ENCODE results near the gene EMX1.
A peak's percentile ranks its signal among the peaks of the same experiment; 100 is the strongest.

Gene EMX1

GRCh38 chr2:72933646-72934151 lies 16.4 kb downstream of the EMX1 start:
- DNase-seq, result no peak
- no CpG with 5 or more reads among the region's 12 CpGs for WGBS (ENCODE audit: extremely low coverage, insufficient coverage, low lambda C conversion rate)

DNA sequence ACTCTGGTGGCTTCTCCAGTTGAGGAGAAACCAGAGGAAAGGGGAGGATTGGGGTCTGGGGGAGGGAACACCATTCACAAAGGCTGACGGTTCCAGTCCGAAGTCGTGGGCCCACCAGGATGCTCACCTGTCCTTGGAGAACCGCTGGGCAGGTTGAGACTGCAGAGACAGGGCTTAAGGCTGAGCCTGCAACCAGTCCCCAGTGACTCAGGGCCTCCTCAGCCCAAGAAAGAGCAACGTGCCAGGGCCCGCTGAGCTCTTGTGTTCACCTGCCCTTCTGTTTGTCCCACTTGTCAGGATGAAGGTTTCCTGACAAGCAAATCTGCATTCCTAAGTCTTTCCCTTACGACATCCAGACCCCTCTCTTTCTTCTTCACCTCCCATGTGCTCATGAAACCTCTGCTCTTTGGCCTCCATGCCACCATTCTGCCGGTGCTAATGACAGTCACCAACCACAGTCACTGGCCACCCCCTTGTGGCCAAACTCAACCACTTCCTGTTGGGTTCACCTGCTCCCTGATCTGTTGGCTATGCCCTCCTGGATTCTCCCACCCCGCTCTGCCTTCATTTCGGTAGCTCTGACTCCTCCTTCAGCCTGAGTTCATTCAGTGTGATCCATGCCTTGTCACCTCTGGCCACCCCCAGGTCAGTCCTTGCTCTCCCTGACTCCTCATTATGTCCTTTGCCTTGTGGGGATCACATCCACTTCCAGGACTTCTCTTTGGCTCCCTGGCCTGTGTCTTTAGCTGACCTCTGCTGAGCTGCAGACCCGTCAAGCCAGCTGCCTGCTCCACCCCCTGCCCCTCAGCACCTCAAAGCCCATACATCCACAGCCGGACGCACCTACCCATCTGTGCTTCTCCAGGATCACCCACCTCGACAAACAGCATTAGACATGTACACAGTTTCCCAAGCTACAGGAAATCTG lies 17.6 kb downstream of the EMX1 start:
- no peak overlapping the region for H2BK120ac ChIP-seq (ENCODE audit: low read depth, low read length)
- no peak overlapping the region for H3K4ac ChIP-seq (ENCODE audit: low read depth, low read length)
- no peaks in the 10 kb centered on the region for H3K79me1 ChIP-seq (ENCODE audit: low read length)
- H3K56ac ChIP-seq (ENCODE audit: low read length), result peak overlapping the region; percentile 7
- H3K18ac ChIP-seq (ENCODE audit: low read length), result no peak overlapping the region
- no peaks in the 10 kb centered on the region for H3K27me3 ChIP-seq (ENCODE audit: insufficient read depth, low read length, poor library complexity)
- no peak overlapping the region for H2BK5ac ChIP-seq (ENCODE audit: low read length)
- H3K36me3 ChIP-seq (ENCODE audit: control insufficient read depth, insufficient read depth, low read length), result no peaks in the 10 kb centered on the region
- H4K5ac ChIP-seq (ENCODE audit: low read length), result no peak overlapping the region
- no peak overlapping the region for H3K9ac ChIP-seq (ENCODE audit: low read length)
- H2BK15ac ChIP-seq (replicated peaks; ENCODE audit: low read depth), result no peak overlapping the region
- H3K23ac ChIP-seq (ENCODE audit: low read length), result no peak overlapping the region
- H4K8ac ChIP-seq (ENCODE audit: low read depth, low read length), result no peak overlapping the region
- no peak overlapping the region for H3K4me2 ChIP-seq (ENCODE audit: low read length)
- peak; percentile 81 for DNase-seq
- H2AK5ac ChIP-seq (ENCODE audit: low read length), result no peak overlapping the region
- no CpG with 5 or more reads among the region's 14 CpGs for WGBS (ENCODE audit: extremely low coverage, insufficient coverage, low lambda C conversion rate)
- no peak overlapping the region for H3K4me3 ChIP-seq (ENCODE audit: low read length)
- H3K4me1 ChIP-seq (ENCODE audit: control insufficient read depth, low read depth, low read length), result no peaks in the 10 kb centered on the region
- no peak overlapping the region for H3K27ac ChIP-seq (ENCODE audit: low read depth, low read length)
- H3K79me2 ChIP-seq (ENCODE audit: control insufficient read depth, insufficient read depth, low read length), result no peaks in the 10 kb centered on the region

More at GRCh38 chr2:72933646-72934151, 16.4 kb downstream of the EMX1 start:
- H3K4me1 ChIP-seq (ENCODE audit: control insufficient read depth, low read depth, low read length), result no peaks in the 10 kb centered on the region
- no peak overlapping the region for H3K4me3 ChIP-seq (ENCODE audit: low read length)
- H2BK5ac ChIP-seq (ENCODE audit: low read length), result no peak overlapping the region
- H3K4me2 ChIP-seq (ENCODE audit: low read length), result no peak overlapping the region
- no peak overlapping the region for H3K4ac ChIP-seq (ENCODE audit: low read depth, low read length)
- H3K18ac ChIP-seq (ENCODE audit: low read length), result no peak overlapping the region
- no peak overlapping the region for H3K27ac ChIP-seq (ENCODE audit: low read depth, low read length)
- no peak overlapping the region for H2BK15ac ChIP-seq (replicated peaks; ENCODE audit: low read depth)
- H3K27me3 ChIP-seq (ENCODE audit: insufficient read depth, low read length, poor library complexity), result peaks cover 7% of the 10 kb centered on the region
- H4K5ac ChIP-seq (ENCODE audit: low read length), result no peak overlapping the region
- H3K9ac ChIP-seq (ENCODE audit: low read length), result no peak overlapping the region
- H2BK120ac ChIP-seq (ENCODE audit: low read depth, low read length), result no peak overlapping the region
- H3K23ac ChIP-seq (ENCODE audit: low read length), result no peak overlapping the region
- H4K8ac ChIP-seq (ENCODE audit: low read depth, low read length), result no peak overlapping the region
- no peaks in the 10 kb centered on the region for H3K36me3 ChIP-seq (ENCODE audit: control insufficient read depth, insufficient read depth, low read length)
- no peak overlapping the region for H2AK5ac ChIP-seq (ENCODE audit: low read length)
- no peak overlapping the region for H3K56ac ChIP-seq (ENCODE audit: low read length)
- no peaks in the 10 kb centered on the region for H3K79me2 ChIP-seq (ENCODE audit: control insufficient read depth, insufficient read depth, low read length)
- H3K79me1 ChIP-seq (ENCODE audit: low read length), result no peaks in the 10 kb centered on the region

DNA sequence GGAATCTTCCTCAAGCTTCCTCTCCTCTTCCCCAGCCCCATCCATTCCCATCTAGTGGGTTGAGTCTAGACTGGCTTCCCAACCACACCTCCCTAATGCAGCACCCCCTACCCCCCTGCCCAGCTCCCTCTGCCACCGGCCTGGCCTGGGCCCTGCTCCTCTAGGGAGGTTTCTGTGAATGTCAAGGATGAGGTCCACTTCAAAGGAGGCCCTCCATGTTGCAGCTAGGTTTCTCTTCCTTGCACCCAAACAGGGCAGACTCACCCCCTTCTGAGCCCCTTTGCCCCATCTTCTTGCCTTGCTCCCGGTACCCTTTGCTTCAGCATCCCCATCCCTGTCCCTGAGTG lies 18.3 kb downstream of the EMX1 start:
- Histone ChIP-seq H3K4me2 (ENCODE audit: low read length) (no peak overlapping the region), H3K27me3 (ENCODE audit: insufficient read depth, low read length, poor library complexity) (no peaks in the 10 kb centered on the region), H4K5ac (ENCODE audit: low read length) (no peak overlapping the region), H3K4me3 (ENCODE audit: low read length) (no peak overlapping the region), H3K18ac (ENCODE audit: low read length) (no peak overlapping the region), H3K9ac (ENCODE audit: low read length) (no peak overlapping the region), H3K36me3 (ENCODE audit: control insufficient read depth, insufficient read depth, low read length) (no peaks in the 10 kb centered on the region), H2AK5ac (ENCODE audit: low read length) (no peak overlapping the region), H3K79me1 (ENCODE audit: low read length) (no peaks in the 10 kb centered on the region), H4K8ac (ENCODE audit: low read depth, low read length) (no peak overlapping the region), H3K4me1 (ENCODE audit: control insufficient read depth, low read depth, low read length) (no peaks in the 10 kb centered on the region), H3K56ac (ENCODE audit: low read length) (no peak overlapping the region), H3K23ac (ENCODE audit: low read length) (no peak overlapping the region), H2BK5ac (ENCODE audit: low read length) (no peak overlapping the region), H3K27ac (ENCODE audit: low read depth, low read length) (no peak overlapping the region), H3K4ac (ENCODE audit: low read depth, low read length) (no peak overlapping the region), H2BK120ac (ENCODE audit: low read depth, low read length) (no peak overlapping the region), H2BK15ac (replicated peaks; ENCODE audit: low read depth) (no peak overlapping the region), H3K79me2 (ENCODE audit: control insufficient read depth, insufficient read depth, low read length) (no peaks in the 10 kb centered on the region)
- no CpG with 5 or more reads among the region's 2 CpGs for WGBS (ENCODE audit: extremely low coverage, insufficient coverage, low lambda C conversion rate)
- no peak for DNase-seq

- H2BK120ac ChIP-seq (ENCODE audit: low read depth, low read length), result no peak overlapping the region
- H4K8ac ChIP-seq (ENCODE audit: low read depth, low read length), result no peak overlapping the region
- H3K36me3 ChIP-seq (ENCODE audit: control insufficient read depth, insufficient read depth, low read length), result no peaks in the 10 kb centered on the region
- no peak overlapping the region for H2BK5ac ChIP-seq (ENCODE audit: low read length)
- H3K56ac ChIP-seq (ENCODE audit: low read length), result no peak overlapping the region
- H3K9ac ChIP-seq (ENCODE audit: low read length), result no peak overlapping the region
- no peaks in the 10 kb centered on the region for H3K27me3 ChIP-seq (ENCODE audit: insufficient read depth, low read length, poor library complexity)
- H3K23ac ChIP-seq (ENCODE audit: low read length), result no peak overlapping the region
- H2AK5ac ChIP-seq (ENCODE audit: low read length), result no peak overlapping the region
- DNase-seq, result no peak
- H3K79me2 ChIP-seq (ENCODE audit: control insufficient read depth, insufficient read depth, low read length), result no peaks in the 10 kb centered on the region
- no peak overlapping the region for H3K4me2 ChIP-seq (ENCODE audit: low read length)
- no peak overlapping the region for H2BK15ac ChIP-seq (replicated peaks; ENCODE audit: low read depth)
- no peak overlapping the region for H4K5ac ChIP-seq (ENCODE audit: low read length)
- H3K79me1 ChIP-seq (ENCODE audit: low read length), result no peaks in the 10 kb centered on the region
- H3K4ac ChIP-seq (ENCODE audit: low read depth, low read length), result no peak overlapping the region
- no peak overlapping the region for H3K27ac ChIP-seq (ENCODE audit: low read depth, low read length)
- no peaks in the 10 kb centered on the region for H3K4me1 ChIP-seq (ENCODE audit: control insufficient read depth, low read depth, low read length)
- no peak overlapping the region for H3K18ac ChIP-seq (ENCODE audit: low read length)
- H3K4me3 ChIP-seq (ENCODE audit: low read length), result no peak overlapping the region
- no CpG with 5 or more reads among the region's 19 CpGs for WGBS (ENCODE audit: extremely low coverage, insufficient coverage, low lambda C conversion rate)
Observed at GRCh38 chr2:72936660-72937355, 19.5 kb downstream of the EMX1 start.

DNA sequence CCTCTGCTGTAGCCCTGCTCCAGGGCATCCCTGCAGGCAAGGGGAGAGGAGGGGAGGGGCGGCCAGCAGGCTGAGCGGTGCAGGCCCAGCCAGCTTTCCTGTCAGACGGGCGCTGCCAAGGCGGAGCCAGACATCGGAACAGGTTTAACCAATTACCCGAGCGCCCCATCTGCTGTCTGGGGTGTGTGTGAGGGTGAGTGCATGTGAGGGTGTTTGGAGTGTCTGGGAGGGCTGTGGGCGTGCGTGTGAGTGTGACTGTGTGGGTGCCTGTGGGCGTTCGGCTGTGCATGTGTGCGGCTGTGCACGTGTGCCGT lies 20.0 kb downstream of the EMX1 start:
- Histone ChIP-seq H3K4ac (ENCODE audit: low read depth, low read length) (no peak overlapping the region), H4K5ac (ENCODE audit: low read length) (no peak overlapping the region), H2BK120ac (ENCODE audit: low read depth, low read length) (no peak overlapping the region), H3K23ac (ENCODE audit: low read length) (no peak overlapping the region), H3K4me1 (ENCODE audit: control insufficient read depth, low read depth, low read length) (no peaks in the 10 kb centered on the region), H2AK5ac (ENCODE audit: low read length) (no peak overlapping the region), H3K18ac (ENCODE audit: low read length) (no peak overlapping the region), H3K79me2 (ENCODE audit: control insufficient read depth, insufficient read depth, low read length) (no peaks in the 10 kb centered on the region), H3K36me3 (ENCODE audit: control insufficient read depth, insufficient read depth, low read length) (no peaks in the 10 kb centered on the region), H3K27ac (ENCODE audit: low read depth, low read length) (no peak overlapping the region), H2BK5ac (ENCODE audit: low read length) (no peak overlapping the region), H4K8ac (ENCODE audit: low read depth, low read length) (no peak overlapping the region), H3K79me1 (ENCODE audit: low read length) (no peaks in the 10 kb centered on the region), H3K9ac (ENCODE audit: low read length) (no peak overlapping the region), H3K27me3 (ENCODE audit: insufficient read depth, low read length, poor library complexity) (no peaks in the 10 kb centered on the region), H2BK15ac (replicated peaks; ENCODE audit: low read depth) (no peak overlapping the region), H3K4me2 (ENCODE audit: low read length) (no peak overlapping the region), H3K56ac (ENCODE audit: low read length) (no peak overlapping the region), H3K4me3 (ENCODE audit: low read length) (no peak overlapping the region)
- DNase-seq, result no peak
- WGBS (ENCODE audit: extremely low coverage, insufficient coverage, low lambda C conversion rate), result no CpG with 5 or more reads among the region's 15 CpGs

Data from mesendoderm (in vitro differentiated cells).